Upper lobe of right lung (tissue), 1 donor: ENCODE data around the gene CAMK2N2. TPM values are rescaled to one million over a fixed set of nuclear protein-coding genes. Genes with fewer than 3 reads are reported as not detected.

Source experiments
- ATAC-seq: fragments of 200-7000 bp; cut with Tn5 transposase; one replicate; pipeline ENCODE4 v1.9.1; 2020; ENCODE audit warnings: mild to moderate bottlenecking, moderate library complexity
- DNase-seq: peaks from one replicate; pipeline ENCODE4 v3.0.0-alpha.2; 2020
- H3K27ac ChIP-seq: fragments of 200-600 bp; one replicate; pipeline ENCODE4 v1.8.0; 2022
- H3K27me3 ChIP-seq: fragments of 200-600 bp; one replicate; pipeline ENCODE4 v1.8.0; 2022; ENCODE audit warnings: mild to moderate bottlenecking
- H3K36me3 ChIP-seq: fragments of 200-600 bp; one replicate; pipeline ENCODE4 v1.8.0; 2022
- H3K4me1 ChIP-seq: fragments of 200-600 bp; one replicate; pipeline ENCODE4 v1.8.0; 2022
- H3K4me3 ChIP-seq: fragments of 200-600 bp; one replicate; pipeline ENCODE4 v1.8.0; 2022; ENCODE audit warnings: mild to moderate bottlenecking
- H3K9me3 ChIP-seq: fragments of 200-600 bp; one replicate; pipeline ENCODE4 v1.8.0; 2022
- intact Hi-C: fragments of 100-400 bp; cut with DNase I; formaldehyde crosslinking; loops from one replicate; pipeline ENCODE4 v1.11.0; 2022
- total RNA-seq: library from RNA; stranded (reverse); fragmentation: NEBNext Ultra II Directional; extraction: Animal tissue kit (Norgen Biotek cat#: 25700); gene quantifications from one replicate; pipeline ENCODE4 v1.2.1, GENCODE V29; 2021
- TF ChIP-seq, protein P1 (sequence below): fragments of 200-600 bp; IDR thresholded peaks from one replicate; pipeline ENCODE4 v1.8.0; 2022; ENCODE audit warnings: antibody characterized with exemption
- donor health status: DM: no; HTN: yes; CAD: no; lungs with severe emphysema.

The CAMK2N2 gene
- total RNA-seq, 1 donor from 2014 or later: not detected

DNA sequence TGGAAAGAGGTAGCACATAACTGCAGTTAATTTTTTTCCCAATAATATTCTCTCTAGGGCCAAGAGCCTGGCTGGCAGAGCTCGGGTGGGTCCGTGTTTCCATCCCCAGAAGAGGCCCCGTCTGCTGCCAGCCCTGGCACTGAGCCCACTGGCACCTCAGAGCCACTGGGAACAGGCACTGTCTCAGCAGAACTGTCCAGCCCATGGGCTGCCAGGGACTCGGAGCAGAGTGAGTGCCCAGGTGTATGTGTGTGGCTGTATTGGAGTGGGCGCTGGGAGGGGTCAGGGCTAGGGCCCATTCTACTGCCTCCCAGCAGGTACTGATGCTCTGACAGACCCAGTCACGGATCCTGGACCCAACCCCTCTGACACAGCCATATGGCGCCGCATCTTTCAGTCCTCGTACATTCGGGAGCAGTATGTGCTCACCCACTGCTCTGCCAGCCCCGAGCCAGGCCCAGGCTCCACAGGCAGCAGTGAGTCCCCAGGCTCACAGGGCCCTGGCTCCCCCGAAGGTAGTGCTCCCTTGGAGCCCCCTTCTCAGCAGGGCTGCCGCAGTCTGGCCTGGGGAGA lies 23.0 kb downstream of the CAMK2N2 start:
- H3K9me3 ChIP-seq: no peaks in the 10 kb centered on the region
- H3K27ac ChIP-seq: no peak overlapping the region
- ATAC-seq: no peak
- H3K4me1 ChIP-seq: no peaks in the 10 kb centered on the region
- intact Hi-C loops: no loop called here
- no peak for DNase-seq
- TF ChIP-seq, protein P1, sequence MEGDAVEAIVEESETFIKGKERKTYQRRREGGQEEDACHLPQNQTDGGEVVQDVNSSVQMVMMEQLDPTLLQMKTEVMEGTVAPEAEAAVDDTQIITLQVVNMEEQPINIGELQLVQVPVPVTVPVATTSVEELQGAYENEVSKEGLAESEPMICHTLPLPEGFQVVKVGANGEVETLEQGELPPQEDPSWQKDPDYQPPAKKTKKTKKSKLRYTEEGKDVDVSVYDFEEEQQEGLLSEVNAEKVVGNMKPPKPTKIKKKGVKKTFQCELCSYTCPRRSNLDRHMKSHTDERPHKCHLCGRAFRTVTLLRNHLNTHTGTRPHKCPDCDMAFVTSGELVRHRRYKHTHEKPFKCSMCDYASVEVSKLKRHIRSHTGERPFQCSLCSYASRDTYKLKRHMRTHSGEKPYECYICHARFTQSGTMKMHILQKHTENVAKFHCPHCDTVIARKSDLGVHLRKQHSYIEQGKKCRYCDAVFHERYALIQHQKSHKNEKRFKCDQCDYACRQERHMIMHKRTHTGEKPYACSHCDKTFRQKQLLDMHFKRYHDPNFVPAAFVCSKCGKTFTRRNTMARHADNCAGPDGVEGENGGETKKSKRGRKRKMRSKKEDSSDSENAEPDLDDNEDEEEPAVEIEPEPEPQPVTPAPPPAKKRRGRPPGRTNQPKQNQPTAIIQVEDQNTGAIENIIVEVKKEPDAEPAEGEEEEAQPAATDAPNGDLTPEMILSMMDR: no peak
- H3K27me3 ChIP-seq: no peaks in the 10 kb centered on the region
- peaks cover 13% of the 10 kb centered on the region for H3K36me3 ChIP-seq
- H3K4me3 ChIP-seq: no peak overlapping the region

DNA sequence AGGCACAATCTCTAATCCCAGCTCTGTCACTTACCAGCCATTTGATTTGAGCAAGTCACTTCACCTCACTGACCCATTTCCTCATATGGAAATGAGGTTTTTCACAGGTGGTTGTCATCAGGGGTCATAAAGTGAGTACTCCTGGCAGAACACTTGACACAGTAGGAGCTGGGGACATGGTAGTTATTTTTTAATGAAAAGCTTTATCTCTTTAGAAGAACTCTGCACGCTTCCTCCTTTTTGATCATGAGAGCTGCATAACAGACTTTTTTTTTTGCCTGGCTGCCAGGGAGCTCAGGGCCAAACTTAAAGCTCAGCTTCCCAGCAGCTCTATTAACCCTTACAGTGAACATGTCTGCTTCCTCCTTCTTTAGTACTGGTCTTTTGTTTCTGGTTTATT lies 23.5 kb downstream of the CAMK2N2 start:
- H3K9me3 ChIP-seq: no peaks in the 10 kb centered on the region
- DNase-seq: no peak
- ATAC-seq: no peak
- intact Hi-C loops: no loop called here
- peaks cover 8% of the 10 kb centered on the region for H3K36me3 ChIP-seq
- no peak overlapping the region for H3K4me3 ChIP-seq
- H3K27me3 ChIP-seq: peaks cover 1% of the 10 kb centered on the region
- TF ChIP-seq, protein P1: no peak
- H3K27ac ChIP-seq: no peak overlapping the region
- no peaks in the 10 kb centered on the region for H3K4me1 ChIP-seq

DNA sequence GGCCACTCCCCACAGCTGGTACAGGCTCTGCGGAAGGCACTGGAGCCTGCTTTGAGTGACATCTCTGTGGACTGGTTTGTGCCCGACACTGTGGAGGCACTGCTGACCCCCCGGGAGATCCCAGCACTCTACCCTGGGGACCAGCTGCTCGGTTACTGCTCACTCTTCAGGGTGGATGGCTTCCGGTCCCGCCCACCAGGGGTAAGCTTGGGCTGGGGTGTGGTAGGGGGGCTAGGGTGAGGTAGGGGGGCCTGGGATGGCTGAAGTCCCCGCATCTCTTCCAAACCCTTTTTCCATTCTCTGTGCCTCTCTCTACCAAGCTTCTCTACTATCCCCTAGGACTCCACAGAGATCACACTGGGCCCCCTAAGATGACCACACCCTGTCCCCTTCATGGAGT lies 24.1 kb downstream of the CAMK2N2 start:
- Histone ChIP-seq H3K36me3 (peaks cover 2% of the 10 kb centered on the region), H3K27ac (no peak overlapping the region), H3K9me3 (no peaks in the 10 kb centered on the region), H3K4me1 (no peaks in the 10 kb centered on the region), H3K4me3 (no peak overlapping the region), H3K27me3 (peaks cover 5% of the 10 kb centered on the region)
- DNase-seq (no peak), ATAC-seq (no peak)
- TF ChIP-seq, protein P1: no peak
- intact Hi-C loops: no loop called here

DNA sequence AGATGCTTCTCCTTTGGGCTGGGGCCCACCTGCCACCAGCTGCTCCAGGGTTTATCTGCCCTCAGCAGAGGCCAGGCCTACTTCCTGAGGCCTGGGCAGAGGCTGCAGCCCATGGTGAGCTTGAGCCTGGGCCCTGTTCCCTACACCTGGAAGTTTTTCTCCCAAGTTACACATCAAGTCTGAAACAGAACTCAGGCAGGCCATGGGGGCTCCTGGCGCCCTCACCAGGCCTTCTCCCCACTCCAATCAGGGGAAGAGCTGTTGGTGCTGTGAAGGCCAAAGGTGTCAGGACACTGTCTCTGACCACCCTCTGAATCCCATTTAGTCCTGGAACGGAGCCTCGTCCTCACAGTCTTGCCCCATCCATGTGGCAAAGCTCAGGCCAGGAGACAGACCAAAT lies 24.7 kb downstream of the CAMK2N2 start:
- intact Hi-C loops: no loop called here
- ATAC-seq (no peak), DNase-seq (no peak)
- no peaks in the 10 kb centered on the region for H3K36me3 ChIP-seq
- TF ChIP-seq, protein P1: no peak
- H3K9me3 ChIP-seq: no peaks in the 10 kb centered on the region
- no peak overlapping the region for H3K4me3 ChIP-seq
- H3K27me3 ChIP-seq: peaks cover 11% of the 10 kb centered on the region
- no peaks in the 10 kb centered on the region for H3K4me1 ChIP-seq
- H3K27ac ChIP-seq: no peak overlapping the region

DNA sequence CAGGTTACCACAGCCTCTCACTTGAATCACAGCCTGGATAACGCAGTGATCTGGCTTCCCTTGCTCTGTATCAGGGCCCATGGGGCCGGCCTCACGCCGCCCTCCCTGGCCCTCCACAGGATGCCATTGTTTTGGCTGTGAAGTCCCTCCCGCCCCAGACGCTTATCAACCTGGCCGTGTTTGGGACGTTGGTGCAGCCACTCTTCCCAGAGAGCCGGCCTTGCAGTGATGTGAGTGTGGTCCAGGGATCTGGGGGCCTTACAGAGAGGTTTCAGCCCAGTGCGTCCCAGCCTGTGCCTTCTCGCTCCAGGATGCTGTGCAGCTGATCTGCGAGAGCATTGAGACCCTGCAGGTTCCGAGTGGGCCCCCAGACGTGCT lies 25.3 kb downstream of the CAMK2N2 start:
- intact Hi-C loops: no loop called here
- no peak for ATAC-seq
- H3K4me1 ChIP-seq: no peaks in the 10 kb centered on the region
- no peaks in the 10 kb centered on the region for H3K9me3 ChIP-seq
- H3K4me3 ChIP-seq: no peak overlapping the region
- peaks cover 17% of the 10 kb centered on the region for H3K27me3 ChIP-seq
- TF ChIP-seq, protein P1: no peak
- H3K27ac ChIP-seq: no peak overlapping the region
- no peak for DNase-seq
- no peaks in the 10 kb centered on the region for H3K36me3 ChIP-seq
